SK-N-SH treated with all-trans-retinoic acid at 6 μM for 48 hours (cell line): Measurements from ENCODE around the gene AMER2.

ENCODE experiments used
- BACH2 ChIP-seq: fragments of 250-450 bp; sonication (Bioruptor Pico); IDR thresholded peaks from 2 replicates; pipeline ENCODE4 v1.9.0; 2021; ENCODE audit warnings: mild to moderate bottlenecking, borderline replicate concordance
- SNAI2 ChIP-seq: fragments of 250-450 bp; sonication (Bioruptor Pico); IDR thresholded peaks from 2 replicates; pipeline ENCODE4 v1.5.0; 2020; ENCODE audit warnings: mild to moderate bottlenecking, moderate library complexity
- ZFP30 ChIP-seq: fragments of 450-650 bp; formaldehyde crosslinking; IDR thresholded peaks from 2 replicates; pipeline ENCODE4 v1.5.0; 2022; ENCODE audit warnings: mild to moderate bottlenecking, moderate library complexity

DNA sequence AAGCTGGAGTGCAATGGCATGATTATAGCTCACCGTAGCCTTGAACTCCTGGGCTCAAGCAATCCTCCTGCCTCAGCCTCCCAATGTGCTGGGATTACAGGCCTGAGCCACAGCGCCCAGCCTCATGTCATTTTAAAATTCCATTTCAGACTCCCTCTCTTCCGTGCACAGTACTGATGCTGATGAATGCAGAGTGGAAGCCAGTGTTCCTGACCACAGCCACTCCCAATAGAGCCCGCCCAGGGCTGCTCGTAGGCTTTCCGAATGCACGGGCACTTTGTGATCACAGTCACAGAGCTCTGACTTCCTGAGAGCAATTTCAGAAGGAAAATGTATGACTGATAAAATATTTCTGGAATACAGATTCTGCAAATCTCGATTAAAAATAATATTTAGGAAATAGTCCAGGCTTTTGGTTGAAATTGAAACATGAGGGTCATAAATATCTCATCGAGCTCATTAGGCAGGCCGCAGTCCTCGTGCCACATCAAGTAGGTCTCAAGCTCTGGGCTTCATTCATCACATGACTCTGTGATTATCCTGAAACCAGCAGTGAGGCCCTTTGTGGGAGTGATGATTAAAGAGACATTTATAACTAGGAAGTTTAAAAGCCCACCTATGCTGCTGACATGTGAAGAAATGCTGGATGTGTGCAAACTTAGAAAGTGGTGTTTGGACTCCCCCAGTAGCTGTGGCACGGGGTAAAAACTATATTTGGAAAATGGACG, 38.9 kb upstream of the AMER2 start:
- TF ChIP-seq BACH2: no peak
- no peak for TF ChIP-seq SNAI2 (CRISPR knock-in tag)
- no peak for TF ChIP-seq ZFP30 (CRISPR knock-in tag)
